Measurements from ENCODE around the gene SPATA2. TPM values are rescaled to one million over a fixed set of nuclear protein-coding genes. Genes with fewer than 3 reads are reported as not detected.

SPATA2 gene
- total RNA-seq, 1 donor from 2014 or later: 10.3 TPM

DNA sequence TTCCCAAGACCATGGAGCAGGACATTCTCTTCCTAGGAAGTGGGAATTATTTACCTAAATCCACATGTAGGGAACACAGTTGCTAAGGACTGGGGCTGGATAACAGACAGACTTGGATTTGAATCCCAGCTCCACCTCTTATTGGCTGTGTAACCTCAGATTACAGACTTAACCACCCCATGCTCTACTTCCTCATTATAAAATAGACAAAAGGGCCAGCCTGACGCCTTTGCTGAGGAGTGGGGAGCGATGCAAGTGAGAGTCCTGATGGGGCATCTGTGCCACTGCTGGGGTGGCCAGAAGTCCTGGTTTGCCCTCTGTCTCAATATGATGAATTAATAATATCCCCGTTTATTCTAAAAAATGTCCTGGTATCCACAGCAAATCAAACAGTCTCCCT lies 46.8 kb downstream of the SPATA2 start:
- Mint-ChIP-seq H3K36me3 (ENCODE audit: low read depth) (no peaks in the 10 kb centered on the region), H3K4me1 (peaks cover 8% of the 10 kb centered on the region), H3K27me3 (ENCODE audit: low read depth) (no peaks in the 10 kb centered on the region)

DNA sequence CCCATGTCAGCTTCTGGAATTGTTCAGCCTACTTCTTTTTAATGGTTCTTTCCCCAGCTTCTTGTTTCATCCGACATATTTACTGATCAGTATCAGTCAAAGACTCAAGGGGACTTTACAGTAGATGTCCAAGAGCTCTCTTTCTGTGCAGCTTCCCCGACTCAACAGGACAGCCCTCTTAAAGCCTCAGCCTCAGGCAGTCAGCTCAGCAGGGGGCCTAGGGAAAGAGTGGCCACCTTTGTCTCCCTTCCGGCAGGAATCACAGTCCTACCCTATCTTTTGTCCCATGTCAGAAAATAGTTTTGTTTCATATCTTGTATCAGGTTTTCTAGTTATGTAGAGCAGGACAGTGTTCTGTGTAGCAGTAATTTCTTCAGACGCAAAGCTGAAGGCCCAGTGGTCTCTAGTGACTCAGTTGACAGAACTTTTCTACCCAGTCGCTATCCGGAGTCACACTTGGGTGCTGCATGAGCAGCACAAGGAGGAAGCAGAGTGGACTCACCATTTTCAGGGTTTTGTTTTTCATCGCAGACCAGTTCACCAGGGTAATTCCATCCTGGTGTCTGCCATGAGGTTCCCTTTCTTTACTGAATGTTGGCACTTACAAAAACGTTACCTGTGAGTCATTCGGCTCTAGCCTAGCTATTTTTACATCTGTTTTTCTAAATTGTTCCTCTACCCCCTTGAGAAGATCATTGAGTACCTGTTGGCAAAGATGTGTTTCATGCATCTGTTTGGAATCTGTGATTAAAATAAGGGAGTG lies 47.7 kb downstream of the SPATA2 start:
- TF ChIP-seq, protein P1, sequence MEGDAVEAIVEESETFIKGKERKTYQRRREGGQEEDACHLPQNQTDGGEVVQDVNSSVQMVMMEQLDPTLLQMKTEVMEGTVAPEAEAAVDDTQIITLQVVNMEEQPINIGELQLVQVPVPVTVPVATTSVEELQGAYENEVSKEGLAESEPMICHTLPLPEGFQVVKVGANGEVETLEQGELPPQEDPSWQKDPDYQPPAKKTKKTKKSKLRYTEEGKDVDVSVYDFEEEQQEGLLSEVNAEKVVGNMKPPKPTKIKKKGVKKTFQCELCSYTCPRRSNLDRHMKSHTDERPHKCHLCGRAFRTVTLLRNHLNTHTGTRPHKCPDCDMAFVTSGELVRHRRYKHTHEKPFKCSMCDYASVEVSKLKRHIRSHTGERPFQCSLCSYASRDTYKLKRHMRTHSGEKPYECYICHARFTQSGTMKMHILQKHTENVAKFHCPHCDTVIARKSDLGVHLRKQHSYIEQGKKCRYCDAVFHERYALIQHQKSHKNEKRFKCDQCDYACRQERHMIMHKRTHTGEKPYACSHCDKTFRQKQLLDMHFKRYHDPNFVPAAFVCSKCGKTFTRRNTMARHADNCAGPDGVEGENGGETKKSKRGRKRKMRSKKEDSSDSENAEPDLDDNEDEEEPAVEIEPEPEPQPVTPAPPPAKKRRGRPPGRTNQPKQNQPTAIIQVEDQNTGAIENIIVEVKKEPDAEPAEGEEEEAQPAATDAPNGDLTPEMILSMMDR (conservative IDR thresholded peaks at IDR 0.05): no peak
- H3K27me3 Mint-ChIP-seq (ENCODE audit: low read depth): no peaks in the 10 kb centered on the region
- no peaks in the 10 kb centered on the region for H3K36me3 Mint-ChIP-seq (ENCODE audit: low read depth)
- no peak overlapping the region for H3K27ac Mint-ChIP-seq (ENCODE audit: unreplicated experiment)
- H3K4me1 Mint-ChIP-seq: peaks cover 8% of the 10 kb centered on the region
- H3K9me3 Mint-ChIP-seq: no peaks in the 10 kb centered on the region
- no peak overlapping the region for H3K4me3 Mint-ChIP-seq
- DNase-seq (ENCODE audit: low read depth, low spot score): no peak

More for the DNA sequence above, 46.8 kb downstream of the SPATA2 start:
- no peak overlapping the region for H3K4me3 Mint-ChIP-seq
- DNase-seq (ENCODE audit: low read depth, low spot score): no peak
- H3K27ac Mint-ChIP-seq (ENCODE audit: unreplicated experiment): no peak overlapping the region
- H3K9me3 Mint-ChIP-seq: no peaks in the 10 kb centered on the region
- TF ChIP-seq, protein P1 (conservative IDR thresholded peaks at IDR 0.05): no peak

DNA sequence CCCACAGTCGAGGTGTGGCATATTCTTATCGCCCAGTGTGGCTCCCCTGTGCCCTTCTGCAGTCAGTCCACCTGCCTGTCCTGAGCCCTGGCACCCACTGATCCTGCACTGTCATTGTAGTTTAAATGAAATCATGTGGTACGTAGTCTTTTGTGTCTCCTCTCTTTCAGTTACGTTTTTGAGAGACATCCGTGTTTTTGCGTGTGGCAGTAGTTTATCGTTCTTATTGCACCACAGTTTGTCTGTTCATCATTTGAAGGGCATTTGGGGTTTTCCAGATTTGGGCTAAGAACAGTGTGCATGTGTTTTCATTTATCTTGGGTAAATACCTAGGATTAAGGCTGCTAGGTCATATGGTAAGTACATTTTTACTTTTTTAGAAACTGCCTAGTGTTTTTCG lies 49.3 kb downstream of the SPATA2 start:
- DNase-seq (ENCODE audit: low read depth, low spot score): no peak
- no peak overlapping the region for H3K4me3 Mint-ChIP-seq

DNA sequence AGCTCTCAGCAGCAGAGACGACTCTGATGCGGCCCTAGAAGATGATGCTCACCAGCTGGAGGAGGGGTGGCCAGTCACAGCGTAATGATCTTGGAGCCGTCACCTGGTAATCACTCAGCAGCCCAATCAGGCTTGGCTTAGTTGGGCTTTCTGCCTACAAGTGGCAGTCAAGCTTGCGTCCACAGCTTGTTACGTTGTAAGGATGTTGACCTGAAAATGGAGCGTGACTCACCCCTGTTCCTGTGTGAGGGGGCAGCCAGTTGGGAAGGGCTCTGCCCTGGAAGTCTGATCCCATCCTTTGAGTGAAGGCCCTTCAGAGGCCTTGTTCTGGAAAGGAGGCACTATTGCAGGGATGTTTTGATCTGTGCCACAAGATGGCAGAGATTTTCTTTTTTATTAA lies 49.8 kb downstream of the SPATA2 start:
- DNase-seq (ENCODE audit: low read depth, low spot score): no peak
- H3K27me3 Mint-ChIP-seq (ENCODE audit: low read depth): no peaks in the 10 kb centered on the region
- no peak overlapping the region for H3K27ac Mint-ChIP-seq (ENCODE audit: unreplicated experiment)
- H3K36me3 Mint-ChIP-seq (ENCODE audit: low read depth): no peaks in the 10 kb centered on the region
- H3K9me3 Mint-ChIP-seq: no peaks in the 10 kb centered on the region
- TF ChIP-seq, protein P1 (conservative IDR thresholded peaks at IDR 0.05): no peak
- no peak overlapping the region for H3K4me3 Mint-ChIP-seq
- peaks cover 8% of the 10 kb centered on the region for H3K4me1 Mint-ChIP-seq

More for the DNA sequence above, 49.3 kb downstream of the SPATA2 start:
- no peaks in the 10 kb centered on the region for H3K36me3 Mint-ChIP-seq (ENCODE audit: low read depth)
- H3K9me3 Mint-ChIP-seq: no peaks in the 10 kb centered on the region
- TF ChIP-seq, protein P1 (conservative IDR thresholded peaks at IDR 0.05): no peak
- H3K4me1 Mint-ChIP-seq: peaks cover 8% of the 10 kb centered on the region
- peak overlapping the region; percentile 28 for H3K27ac Mint-ChIP-seq (ENCODE audit: unreplicated experiment)
- no peaks in the 10 kb centered on the region for H3K27me3 Mint-ChIP-seq (ENCODE audit: low read depth)

DNA sequence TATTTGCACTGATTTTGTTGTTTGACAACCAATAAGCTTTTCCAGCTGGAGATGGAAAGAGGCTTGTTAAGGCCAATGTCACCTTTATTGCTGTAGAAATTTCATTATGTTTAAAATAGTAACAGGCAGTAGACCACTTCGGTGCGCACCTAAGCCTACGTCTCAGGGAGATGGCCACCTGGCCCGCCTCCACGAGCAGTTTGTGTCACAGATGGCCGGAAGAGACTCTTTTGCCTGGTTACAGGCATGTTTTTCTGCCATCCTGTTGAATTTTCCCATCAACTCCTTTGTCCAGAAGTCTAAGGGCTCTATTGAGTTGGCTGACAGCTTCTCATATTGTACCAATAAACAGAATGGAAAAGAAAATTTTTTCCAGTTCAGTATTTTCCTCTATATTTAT lies 51.7 kb downstream of the SPATA2 start:
- peaks cover 8% of the 10 kb centered on the region for H3K4me1 Mint-ChIP-seq
- H3K36me3 Mint-ChIP-seq (ENCODE audit: low read depth): no peaks in the 10 kb centered on the region
- no peak overlapping the region for H3K27ac Mint-ChIP-seq (ENCODE audit: unreplicated experiment)
- no peaks in the 10 kb centered on the region for H3K27me3 Mint-ChIP-seq (ENCODE audit: low read depth)
- H3K9me3 Mint-ChIP-seq: no peaks in the 10 kb centered on the region
- no peak overlapping the region for H3K4me3 Mint-ChIP-seq
- DNase-seq (ENCODE audit: low read depth, low spot score): no peak
- TF ChIP-seq, protein P1 (conservative IDR thresholded peaks at IDR 0.05): no peak
